Mesothelial cell of epicardium (in vitro differentiated cells): ENCODE data around the gene KAT2B. TPM values are rescaled to one million over a fixed set of nuclear protein-coding genes. Genes with fewer than 3 reads are reported as not detected.

Experiments used
- DNase-seq, 2 experiments: peaks; one replicate each; pipeline ENCODE4 v3.0.0; 2021; ENCODE audit warnings: low spot score in 2 of 2; ENCODE audit not compliant: unreplicated experiment in 2 of 2
- H3K27ac Mint-ChIP-seq: 2 replicates; pipeline ENCODE4 v1.8.0; 2021; ENCODE audit warnings: mixed read lengths
- H3K27me3 Mint-ChIP-seq: 2 replicates; pipeline ENCODE4 v1.8.0; 2021; ENCODE audit warnings: low read depth, mixed read lengths
- H3K36me3 Mint-ChIP-seq: 2 replicates; pipeline ENCODE4 v1.8.0; 2021; ENCODE audit warnings: mixed read lengths
- H3K4me1 Mint-ChIP-seq: 2 replicates; pipeline ENCODE4 v1.8.0; 2021; ENCODE audit warnings: mixed read lengths
- H3K4me3 Mint-ChIP-seq: 2 replicates; pipeline ENCODE4 v1.8.0; 2021; ENCODE audit warnings: mild to moderate bottlenecking, moderate library complexity, mixed read lengths
- H3K9me3 Mint-ChIP-seq: 2 replicates; pipeline ENCODE4 v1.8.0; 2021; ENCODE audit warnings: mixed read lengths
- total RNA-seq: library from RNA; stranded (reverse); gene quantifications from 3 replicates; pipeline ENCODE4 v1.2.1, GENCODE V29; 2021
- TF ChIP-seq, protein P1 (sequence below): fragments of 200-600 bp; sonication (generic); IDR thresholded peaks from one replicate; pipeline ENCODE4 v1.5.0; 2021; ENCODE audit warnings: antibody characterized with exemption; ENCODE audit not compliant: unreplicated experiment

The KAT2B gene
- total RNA-seq, 1 donor from 2014 or later, result 6.2 TPM

DNA sequence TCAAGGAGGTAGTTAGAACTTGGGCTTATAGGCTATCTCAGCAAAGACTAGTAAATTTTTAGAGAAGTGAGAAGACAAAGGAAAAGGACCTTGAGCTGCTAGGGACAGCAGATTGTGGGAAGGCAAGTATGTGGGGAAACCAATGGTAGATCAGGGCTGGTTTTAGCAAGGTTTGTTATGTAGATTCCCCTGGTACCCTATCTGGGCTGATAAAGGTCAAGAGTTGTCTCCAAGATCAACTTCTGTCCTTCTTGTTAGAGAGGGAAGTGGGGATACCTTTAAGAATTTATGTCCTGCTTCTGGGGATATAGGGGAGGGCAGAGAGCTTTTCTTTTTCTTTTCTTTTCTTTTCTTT, 28.9 kb downstream of the KAT2B start:
- no peaks in the 10 kb centered on the region for H3K27me3 Mint-ChIP-seq
- H3K4me3 Mint-ChIP-seq, result no peak overlapping the region
- no peak for DNase-seq
- H3K36me3 Mint-ChIP-seq, result no peaks in the 10 kb centered on the region
- H3K27ac Mint-ChIP-seq, result no peak overlapping the region
- peaks cover 21% of the 10 kb centered on the region for H3K4me1 Mint-ChIP-seq
- TF ChIP-seq, protein P1, sequence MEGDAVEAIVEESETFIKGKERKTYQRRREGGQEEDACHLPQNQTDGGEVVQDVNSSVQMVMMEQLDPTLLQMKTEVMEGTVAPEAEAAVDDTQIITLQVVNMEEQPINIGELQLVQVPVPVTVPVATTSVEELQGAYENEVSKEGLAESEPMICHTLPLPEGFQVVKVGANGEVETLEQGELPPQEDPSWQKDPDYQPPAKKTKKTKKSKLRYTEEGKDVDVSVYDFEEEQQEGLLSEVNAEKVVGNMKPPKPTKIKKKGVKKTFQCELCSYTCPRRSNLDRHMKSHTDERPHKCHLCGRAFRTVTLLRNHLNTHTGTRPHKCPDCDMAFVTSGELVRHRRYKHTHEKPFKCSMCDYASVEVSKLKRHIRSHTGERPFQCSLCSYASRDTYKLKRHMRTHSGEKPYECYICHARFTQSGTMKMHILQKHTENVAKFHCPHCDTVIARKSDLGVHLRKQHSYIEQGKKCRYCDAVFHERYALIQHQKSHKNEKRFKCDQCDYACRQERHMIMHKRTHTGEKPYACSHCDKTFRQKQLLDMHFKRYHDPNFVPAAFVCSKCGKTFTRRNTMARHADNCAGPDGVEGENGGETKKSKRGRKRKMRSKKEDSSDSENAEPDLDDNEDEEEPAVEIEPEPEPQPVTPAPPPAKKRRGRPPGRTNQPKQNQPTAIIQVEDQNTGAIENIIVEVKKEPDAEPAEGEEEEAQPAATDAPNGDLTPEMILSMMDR, result no peak
- no peaks in the 10 kb centered on the region for H3K9me3 Mint-ChIP-seq

DNA sequence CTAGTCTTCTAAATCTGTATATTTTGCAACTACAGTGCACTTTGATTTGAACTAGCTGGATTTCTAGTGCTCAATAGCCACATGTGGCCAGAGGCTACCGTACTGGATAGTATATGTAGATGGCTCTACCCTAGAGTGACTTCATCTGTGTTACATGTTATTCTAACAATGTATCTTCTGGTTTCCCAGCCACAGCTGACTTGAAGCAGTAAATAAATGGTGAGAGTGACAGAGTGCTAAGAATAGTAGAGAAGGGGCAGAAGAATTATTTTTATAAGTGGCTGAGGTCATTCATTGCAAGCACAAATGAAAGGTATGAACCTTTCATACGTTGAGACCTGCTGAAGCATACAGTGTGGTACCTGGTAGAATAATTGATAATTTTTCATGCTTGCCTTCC, 30.9 kb downstream of the KAT2B start:
- H3K9me3 Mint-ChIP-seq, result no peaks in the 10 kb centered on the region
- no peak overlapping the region for H3K4me3 Mint-ChIP-seq
- H3K36me3 Mint-ChIP-seq, result no peaks in the 10 kb centered on the region
- no peaks in the 10 kb centered on the region for H3K27me3 Mint-ChIP-seq
- H3K27ac Mint-ChIP-seq, result no peak overlapping the region
- H3K4me1 Mint-ChIP-seq, result peaks cover 14% of the 10 kb centered on the region
- no peak for DNase-seq
- TF ChIP-seq, protein P1, result no peak

DNA sequence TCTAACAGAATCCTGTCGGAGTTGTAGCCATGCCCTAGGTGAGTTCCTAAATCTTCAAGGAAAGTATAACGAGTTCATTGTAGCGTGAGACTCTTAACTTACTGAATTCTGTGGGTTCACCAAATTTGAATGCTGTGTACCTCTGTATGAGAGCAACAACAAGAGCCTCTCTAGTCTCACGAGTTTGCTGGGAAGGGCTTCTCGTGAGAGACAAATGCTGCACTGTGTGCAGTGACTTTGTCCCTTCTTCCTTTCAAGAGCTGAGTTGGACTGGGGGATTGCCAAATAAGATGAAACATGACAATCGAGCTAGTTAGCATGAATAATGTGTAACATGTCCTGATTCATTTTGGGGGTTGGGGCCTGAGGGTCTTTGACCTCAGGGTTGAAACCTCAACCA, 32.2 kb downstream of the KAT2B start:
- H3K9me3 Mint-ChIP-seq, result no peaks in the 10 kb centered on the region
- no peak overlapping the region for H3K27ac Mint-ChIP-seq
- H3K4me1 Mint-ChIP-seq, result peaks cover 16% of the 10 kb centered on the region
- no peaks in the 10 kb centered on the region for H3K27me3 Mint-ChIP-seq
- no peaks in the 10 kb centered on the region for H3K36me3 Mint-ChIP-seq
- TF ChIP-seq, protein P1, result no peak
- no peak for DNase-seq
- H3K4me3 Mint-ChIP-seq, result no peak overlapping the region

DNA sequence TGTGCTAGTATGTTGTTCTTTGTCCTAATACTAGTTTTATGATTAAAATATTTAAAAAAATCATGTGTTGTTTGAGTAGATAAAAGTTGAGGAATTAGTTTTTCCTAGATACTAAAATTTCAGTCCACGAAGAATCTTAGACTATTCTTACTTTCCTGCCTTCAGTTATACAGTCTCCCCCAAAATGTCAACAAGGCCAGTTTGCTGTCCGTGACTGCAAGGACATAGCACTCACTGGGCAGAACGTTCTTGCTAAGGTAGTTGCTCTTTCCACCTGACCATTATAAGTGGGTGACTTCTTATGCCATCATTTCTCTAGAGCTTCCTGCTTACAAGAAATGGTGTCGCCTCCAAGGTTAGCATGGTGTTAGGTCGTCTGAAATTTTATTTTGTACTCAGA, 32.8 kb downstream of the KAT2B start:
- peaks cover 16% of the 10 kb centered on the region for H3K4me1 Mint-ChIP-seq
- no peaks in the 10 kb centered on the region for H3K36me3 Mint-ChIP-seq
- no peak overlapping the region for H3K27ac Mint-ChIP-seq

DNA sequence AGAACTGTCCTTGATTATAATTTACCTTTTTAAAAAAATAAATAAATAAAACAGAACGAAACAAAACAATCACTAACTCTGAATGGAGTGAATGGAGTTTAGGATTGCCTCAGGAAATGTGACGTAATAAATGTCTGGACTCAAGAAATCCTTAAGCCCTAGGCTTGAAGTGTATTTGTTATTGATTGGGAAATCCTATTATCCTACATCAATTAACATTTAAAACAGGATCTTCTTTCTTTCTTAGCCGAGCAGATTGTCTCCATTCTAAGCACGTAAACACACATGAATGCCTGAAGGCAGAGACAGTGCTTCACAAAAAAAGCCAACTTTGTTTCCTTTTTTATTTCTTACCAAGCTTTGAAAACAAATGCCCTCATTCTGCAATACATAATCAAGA, 33.4 kb downstream of the KAT2B start:
- H3K4me3 Mint-ChIP-seq, result no peak overlapping the region
- no peaks in the 10 kb centered on the region for H3K36me3 Mint-ChIP-seq
- H3K27ac Mint-ChIP-seq, result no peak overlapping the region
- no peaks in the 10 kb centered on the region for H3K9me3 Mint-ChIP-seq
- H3K4me1 Mint-ChIP-seq, result peaks cover 16% of the 10 kb centered on the region
- no peak for DNase-seq
- no peaks in the 10 kb centered on the region for H3K27me3 Mint-ChIP-seq
- TF ChIP-seq, protein P1, result no peak

More for the DNA sequence above, 32.8 kb downstream of the KAT2B start:
- no peak for DNase-seq
- TF ChIP-seq, protein P1, result no peak
- Mint-ChIP-seq H3K9me3 (no peaks in the 10 kb centered on the region), H3K27me3 (no peaks in the 10 kb centered on the region), H3K4me3 (no peak overlapping the region)

DNA sequence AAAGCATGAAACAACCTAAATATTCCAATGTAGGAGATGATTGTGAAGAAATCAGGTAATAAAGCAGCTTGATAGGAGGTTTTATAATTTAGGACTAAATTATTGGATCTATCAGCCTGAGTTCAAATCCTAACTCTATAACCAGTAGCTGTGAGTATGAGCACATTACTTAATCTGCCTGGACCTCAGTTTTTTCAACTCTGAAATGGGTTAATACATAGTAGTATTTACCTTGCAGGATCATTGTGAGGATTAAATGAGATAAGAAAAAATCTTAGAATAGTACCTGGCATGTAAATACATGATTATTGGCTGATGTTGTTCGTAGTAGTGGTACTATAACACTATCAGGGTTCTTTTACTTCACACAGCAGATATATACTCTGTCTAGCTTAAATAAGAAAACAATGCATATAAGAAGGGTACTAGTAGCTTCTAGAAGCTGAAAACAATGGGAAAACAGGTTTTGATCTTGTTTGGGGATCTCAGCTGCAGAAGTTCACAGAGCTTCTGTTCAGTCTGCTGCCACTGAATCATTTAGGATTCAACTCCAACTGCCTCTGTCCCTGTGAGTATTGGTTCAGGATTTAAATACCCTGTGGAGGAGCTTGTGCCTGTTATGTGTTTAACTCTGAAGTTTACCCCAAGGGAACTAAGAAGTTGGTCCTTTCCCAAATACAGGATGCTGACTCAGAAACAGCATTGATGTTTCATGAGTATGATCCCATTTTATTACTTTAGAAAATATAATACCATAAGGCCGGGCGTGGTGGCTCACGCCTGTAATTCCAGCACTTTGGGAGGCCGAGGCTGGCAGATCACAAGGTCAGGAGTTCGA, 34.2 kb downstream of the KAT2B start:
- H3K9me3 Mint-ChIP-seq, result no peaks in the 10 kb centered on the region
- no peak overlapping the region for H3K4me3 Mint-ChIP-seq
- no peaks in the 10 kb centered on the region for H3K27me3 Mint-ChIP-seq
- peaks cover 16% of the 10 kb centered on the region for H3K4me1 Mint-ChIP-seq
- TF ChIP-seq, protein P1, result no peak
- no peaks in the 10 kb centered on the region for H3K36me3 Mint-ChIP-seq
- no peak for DNase-seq
- no peak overlapping the region for H3K27ac Mint-ChIP-seq
